ENCODE results near the gene LRRC36. TPM values are rescaled to one million over a fixed set of nuclear protein-coding genes. Genes with fewer than 3 reads are reported as not detected.

The LRRC36 gene
- total and polyA plus RNA-seq, 2 of the 8 experiments (the other 6 are each of a cell fraction or from before 2014, with no cell fraction given) = 0.15 TPM; not detected in 1

- no peak overlapping the region for H3K14ac ChIP-seq (ENCODE audit: insufficient read length)
- H3K27ac ChIP-seq (ENCODE audit: low read depth, low read length) = no peak overlapping the region
- H3K9me3 ChIP-seq (ENCODE audit: insufficient read depth in 2 of 2, low read depth in 1 of 2, low read length in 1 of 2) = no peaks in the 10 kb centered on the region
- H4K91ac ChIP-seq (replicated peaks; ENCODE audit: insufficient read length, low read length) = no peak overlapping the region
- ChIA-PET POLR2A (ENCODE audit: partially characterized antibody) (interaction anchor here (1.0 kb wide), 1 partner anchor 98 kb away, joined by 3 read pairs; no protein-coding TSS in a partner anchor), CTCF (ENCODE audit: partially characterized antibody) (interaction anchor here (0.6 to 2.5 kb wide), 13 partner anchors 10 to 830 kb away, joined by 3 to 9 read pairs (median 3); no protein-coding TSS in a partner anchor)
- H2BK20ac ChIP-seq (ENCODE audit: low read length) = no peak overlapping the region
- H3K4me1 ChIP-seq (replicated peaks in 1 of 4; ENCODE audit: control insufficient read depth in 3 of 4, insufficient read depth in 4 of 4, low read length in 3 of 4) = no peaks in the 10 kb centered on the region
- no peak overlapping the region for H2BK12ac ChIP-seq (ENCODE audit: low read depth, low read length)
- TF ChIP-seq ATF2 (IDR thresholded peaks at IDR 0.05; ENCODE audit: low read length) = no peak
- TF ChIP-seq CHD1 (IDR thresholded peaks at IDR 0.05; ENCODE audit: low read depth, low read length) = no peak
- TF ChIP-seq CBX5 (IDR thresholded peaks at IDR 0.05; ENCODE audit: low read depth, low read length) = no peak
- no peak for TF ChIP-seq TAF1 (IDR thresholded peaks at IDR 0.05; ENCODE audit: low read depth, low read length)
- no peak for TF ChIP-seq CEBPB (IDR thresholded peaks at IDR 0.05; ENCODE audit: low read depth, low read length)
- no peak for TF ChIP-seq TCF12 (IDR thresholded peaks at IDR 0.05; ENCODE audit: low read depth, low read length)
- TF ChIP-seq SP4 (IDR thresholded peaks at IDR 0.05; ENCODE audit: low read length) = no peak
- TF ChIP-seq MAFK (IDR thresholded peaks at IDR 0.05; ENCODE audit: low read depth, low read length) = no peak
- no peak overlapping the region for H3K23ac ChIP-seq (ENCODE audit: insufficient read length)
- H2AFZ ChIP-seq (ENCODE audit: low read length) = no peak overlapping the region
- H2AK5ac ChIP-seq (ENCODE audit: low read depth, low read length) = no peak overlapping the region
- no peak overlapping the region for H3K4me3 ChIP-seq (ENCODE audit: extremely low read depth in 1 of 4, insufficient read depth in 2 of 4, low read depth in 3 of 4, low read length in 4 of 4)
- no peak overlapping the region for H4K8ac ChIP-seq (ENCODE audit: extremely low read depth, insufficient read depth, low read length)
- H4K5ac ChIP-seq (ENCODE audit: insufficient read length, low read depth, low read length) = no peak overlapping the region
- no peaks in the 10 kb centered on the region for H3K79me2 ChIP-seq (ENCODE audit: control insufficient read depth in 1 of 2, insufficient read depth in 2 of 2, low read length in 2 of 2)
- no peak overlapping the region for H3K56ac ChIP-seq (replicated peaks; ENCODE audit: insufficient read length, low read depth, low read length)
- H2BK5ac ChIP-seq (ENCODE audit: low read depth, low read length) = no peak overlapping the region
- H3K4ac ChIP-seq (replicated peaks; ENCODE audit: insufficient read length, low read depth, low read length) = no peak overlapping the region
- no peaks in the 10 kb centered on the region for H3K23me2 ChIP-seq (ENCODE audit: low read depth, low read length)
- no peaks in the 10 kb centered on the region for H3K36me3 ChIP-seq (ENCODE audit: control insufficient read depth in 2 of 4, insufficient read depth in 4 of 4, low read length in 3 of 4)
- DNase-seq (ENCODE audit: low read depth in 1 of 2, low spot score in 2 of 2) (no peak), FAIRE-seq (no peak)
- H3K18ac ChIP-seq (ENCODE audit: extremely low read depth, low read length) = no peak overlapping the region
- H4K20me1 ChIP-seq (replicated peaks in 1 of 2; ENCODE audit: control insufficient read depth in 1 of 2, insufficient read depth in 2 of 2, low read length in 2 of 2) = no peaks in the 10 kb centered on the region
- H3K27me3 ChIP-seq (replicated peaks in 1 of 4; ENCODE audit: control insufficient read depth in 3 of 4, extremely low read depth in 1 of 4, insufficient read depth in 3 of 4, low read length in 3 of 4) = 0 out of 7 replicates have a peak, but pooled peaks cover 0 to 2% (median 0%) of the 10 kb centered on the region in 4 experiments
- H3K4me2 ChIP-seq (ENCODE audit: insufficient read depth in 1 of 2, low read depth in 2 of 2, low read length in 2 of 2) = no peak overlapping the region
- no peaks in the 10 kb centered on the region for H3K79me1 ChIP-seq (ENCODE audit: low read depth, low read length)
- H2BK15ac ChIP-seq (ENCODE audit: low read length) = no peak overlapping the region
- no peak overlapping the region for H3K9ac ChIP-seq (replicated peaks in 1 of 4; ENCODE audit: extremely low read depth in 1 of 4, low read depth in 3 of 4, low read length in 3 of 4)
- no peak overlapping the region for H2BK120ac ChIP-seq (replicated peaks; ENCODE audit: low read depth, low read length)
Observed at GRCh38 chr16:67349172-67349571, 22.6 kb downstream of the LRRC36 start.
